GM13977 (cell line): ENCODE measurements around the gene CLRN3.
A peak's percentile ranks its signal among the peaks of the same experiment; 100 is the strongest.

Source experiments
- DNase-seq: peaks from one replicate; pipeline ENCODE4 v3.0.0; 2012; ENCODE audit warnings: low spot score
- CTCF ChIP-seq: IDR thresholded peaks from 2 replicates; pipeline ENCODE4 v1.5.1; 2012; ENCODE audit warnings: mild to moderate bottlenecking, control low read depth; ENCODE audit not compliant: insufficient read depth; ENCODE audit errors: extremely low read depth, missing control alignments
- in situ Hi-C: fragments of 300-500 bp; cut with MboI; formaldehyde crosslinking; loops from one replicate; pipeline ENCODE4 v1.12.0; 2022; ENCODE audit warnings: low sequenced_read_pairs, low pct_unique_long_range_greater_than_20kb, mixed read lengths, inconsistent platforms; ENCODE audit not compliant: unreplicated experiment

Gene CLRN3

GRCh38 chr10:127908106-127908958 lies 15.6 kb upstream of the CLRN3 start:
- no peak for TF ChIP-seq CTCF
- no peak for DNase-seq
- in situ Hi-C loops = no loop called here

DNA sequence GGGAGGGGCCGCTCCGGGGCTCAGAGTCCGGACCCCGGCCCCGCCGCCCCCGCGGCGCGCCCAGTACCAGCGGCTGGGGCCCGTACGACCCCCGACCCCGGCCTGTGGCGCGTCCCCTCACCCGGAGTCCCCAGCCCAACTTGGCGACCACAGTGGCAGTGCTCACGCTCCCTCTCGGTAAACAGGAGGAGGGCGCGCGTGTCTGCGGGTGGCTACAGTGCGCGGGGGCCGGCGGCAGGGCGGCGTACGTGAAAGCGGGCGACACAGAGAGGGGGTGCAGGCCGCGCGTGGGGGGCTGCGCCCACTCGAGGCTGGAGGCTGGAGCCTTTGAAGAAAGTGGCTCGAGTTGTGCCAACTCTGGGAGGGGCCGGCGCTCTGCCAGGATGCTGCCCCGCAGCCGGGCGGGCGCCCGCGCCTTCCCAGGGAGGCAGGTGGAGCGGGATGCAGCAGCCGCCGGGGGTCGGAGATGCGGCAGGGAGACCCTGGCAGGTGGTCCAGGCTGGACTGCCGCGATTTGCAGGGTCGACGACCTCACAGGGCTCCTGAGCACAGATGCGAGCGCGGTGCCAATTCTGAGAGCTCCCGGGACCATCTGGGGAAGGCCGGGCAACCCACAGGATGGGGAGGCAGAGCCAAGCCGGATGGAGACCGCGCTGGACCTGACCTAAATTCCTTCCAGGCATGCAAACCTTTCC lies 14.8 kb upstream of the CLRN3 start:
- in situ Hi-C loops = no loop called here
- TF ChIP-seq CTCF = no peak
- DNase-seq = no peak

DNA sequence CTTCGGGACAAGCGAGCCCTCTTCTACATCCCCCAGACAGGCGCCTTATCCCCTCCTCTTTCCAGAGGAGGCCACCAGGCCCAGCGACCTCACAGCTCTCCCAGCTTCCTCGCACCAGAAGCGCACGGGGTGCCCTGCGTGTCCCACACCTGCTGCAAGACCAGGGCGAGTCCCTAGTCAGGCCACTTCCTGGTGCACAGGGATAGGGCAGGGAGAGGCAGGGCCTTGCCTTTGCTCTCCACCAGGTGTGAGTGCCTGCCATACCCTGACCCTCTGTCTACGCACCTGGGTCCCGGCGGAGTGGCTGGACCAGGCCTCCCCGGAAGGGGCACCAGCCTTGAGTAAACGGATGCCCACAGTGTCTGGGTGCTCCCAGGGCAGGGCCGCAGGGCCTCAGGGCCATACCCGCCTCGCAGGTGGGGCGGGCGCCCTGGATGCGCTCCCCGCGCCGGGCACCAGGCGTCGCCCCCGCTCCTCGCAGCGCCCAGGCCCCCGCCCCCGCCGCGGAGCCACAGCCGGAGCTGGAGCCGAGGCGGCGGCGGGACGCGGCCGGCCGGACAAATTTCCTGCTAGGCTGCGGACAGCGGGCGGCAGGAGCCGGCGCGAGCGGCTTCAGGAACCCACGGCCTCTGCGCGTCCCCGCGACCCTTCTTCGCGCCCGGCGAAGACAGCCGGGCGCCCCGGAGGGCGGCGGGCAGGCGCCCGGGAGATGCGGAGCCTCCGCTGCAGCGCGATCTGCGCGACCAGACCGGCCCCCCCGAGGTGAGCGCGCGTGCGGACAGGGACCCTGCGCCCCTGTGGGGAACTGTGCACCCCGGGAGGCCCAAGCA lies 14.0 kb upstream of the CLRN3 start, which contains the start of gene PTPRE:
Gene PTPRE (plus strand): TSS at position 556 of the 830 bp plus-strand sequence. CDS start 133,779 bp downstream, outside the sequence.
- in situ Hi-C loops = no loop called here
- DNase-seq = peak; percentile 84
- TF ChIP-seq CTCF = peak; percentile 52

DNA sequence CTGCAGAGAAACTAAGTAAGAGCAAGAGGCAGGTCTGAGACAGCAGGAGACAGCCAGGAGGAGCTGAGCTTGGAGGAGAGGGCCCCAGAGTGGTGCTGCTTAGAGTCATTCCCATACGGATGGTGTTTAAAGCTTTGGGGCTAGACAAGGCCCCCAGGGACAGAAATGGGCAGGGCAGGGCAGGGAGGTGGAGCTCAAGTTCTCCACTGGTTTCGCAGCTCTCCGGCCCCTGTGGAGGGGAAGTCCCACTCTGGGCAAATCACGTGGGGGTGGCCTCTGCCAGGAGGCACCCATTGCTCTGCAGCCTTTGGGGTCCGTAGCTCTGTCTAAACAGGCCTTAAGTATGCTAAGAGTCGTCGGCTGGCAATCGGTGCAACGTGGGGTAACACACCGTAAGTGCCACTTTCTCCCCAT lies 13.1 kb upstream of the CLRN3 start:
- no peak for TF ChIP-seq CTCF
- in situ Hi-C loops = no loop called here
- DNase-seq = no peak

- in situ Hi-C loops = no loop called here
- DNase-seq = no peak
- TF ChIP-seq CTCF = no peak
Measured at GRCh38 chr10:127905001-127905847, 12.5 kb upstream of the CLRN3 start.
